ENCODE measurements around the gene RPN1. TPM values are rescaled to one million over a fixed set of nuclear protein-coding genes. Genes with fewer than 3 reads are reported as not detected.
"Not testable (repeated sequence)": the region's sequence is repeated elsewhere in the genome, so short reads cannot be mapped to it uniquely, and the experiment has no call there.

Gene RPN1
- total RNA-seq, 6 experiments from 2014 or later = 94.4 to 244 (median 190) TPM

GRCh38 chr3:128680603-128681368 lies 30.2 kb upstream of the RPN1 start:
- H3K27me3 ChIP-seq = no peaks in the 10 kb centered on the region

GRCh38 chr3:128679338-128679737 lies 28.7 kb upstream of the RPN1 start:
- no peak overlapping the region for H3K4me3 ChIP-seq
- H3K9me3 ChIP-seq = no peaks in the 10 kb centered on the region
- intact Hi-C loops (cut with DNase I) = no loop called here
- H3K27me3 ChIP-seq = no peaks in the 10 kb centered on the region
- no peaks in the 10 kb centered on the region for H3K4me1 ChIP-seq
- 100% methylated on average over 2 of the region's 2 CpGs for WGBS (ENCODE audit: insufficient coverage, low coverage, low lambda C conversion rate, missing lambda C conversion rate)
- TF ChIP-seq CTCF (IDR thresholded peaks at IDR 0.05) = no peak
- no peak for TF ChIP-seq POLR2A (IDR thresholded peaks at IDR 0.05)
- no peak for ATAC-seq
- H3K36me3 ChIP-seq = no peaks in the 10 kb centered on the region
- no peak for DNase-seq
- no peak overlapping the region for H3K27ac ChIP-seq

More at GRCh38 chr3:128680603-128681368, 30.2 kb upstream of the RPN1 start:
- peak overlapping the region; percentile 62 to 71 (median 70) for H3K4me3 ChIP-seq
- H3K27ac ChIP-seq = peak overlapping the region; percentile 85 to 98 (median 93)
- H3K36me3 ChIP-seq = no peaks in the 10 kb centered on the region
- DNase-seq (peak; percentile 99 to 100 (median 100)), ATAC-seq (peak; percentile 98 to 100 (median 99))
- intact Hi-C loops (cut with DNase I) = loop anchor here in 1 of 2 donors (5.0 kb wide), 1 partner anchor 117 kb away; no protein-coding TSS in a partner anchor
- WGBS (ENCODE audit: insufficient coverage, low coverage, low lambda C conversion rate, missing lambda C conversion rate) = 0% methylated on average over 15 of the region's 67 CpGs
- H3K9me3 ChIP-seq = no peaks in the 10 kb centered on the region
- H3K4me1 ChIP-seq = no peaks in the 10 kb centered on the region
- TF ChIP-seq CTCF (IDR thresholded peaks at IDR 0.05) = peak; percentile 96 to 100 (median 96)
- TF ChIP-seq POLR2A (IDR thresholded peaks at IDR 0.05) = peak; percentile 80

GRCh38 chr3:128675802-128676201 lies 25.2 kb upstream of the RPN1 start:
- H3K27ac ChIP-seq; H3K36me3 ChIP-seq; H3K4me3 ChIP-seq; H3K9me3 ChIP-seq; ATAC-seq; H3K4me1 ChIP-seq; DNase-seq; H3K27me3 ChIP-seq; intact Hi-C loops (cut with DNase I): not testable (repeated sequence)
- 68% methylated on average over 4 of the region's 4 CpGs for WGBS (ENCODE audit: insufficient coverage, low coverage, low lambda C conversion rate, missing lambda C conversion rate)

- ATAC-seq (no peak), DNase-seq (no peak)
- no peaks in the 10 kb centered on the region for H3K27me3 ChIP-seq
- no peaks in the 10 kb centered on the region for H3K4me1 ChIP-seq
- no peaks in the 10 kb centered on the region for H3K9me3 ChIP-seq
- WGBS (ENCODE audit: insufficient coverage, low coverage, low lambda C conversion rate, missing lambda C conversion rate) = 65% methylated on average over 9 of the region's 10 CpGs
- no peaks in the 10 kb centered on the region for H3K36me3 ChIP-seq
- H3K27ac ChIP-seq = no peak overlapping the region
- no peak overlapping the region for H3K4me3 ChIP-seq
- TF ChIP-seq POLR2A (IDR thresholded peaks at IDR 0.05) = no peak
- TF ChIP-seq CTCF (IDR thresholded peaks at IDR 0.05) = no peak
- intact Hi-C loops (cut with DNase I) = no loop called here
These were observed 23.7 kb upstream of the RPN1 start for GRCh38 chr3:128674161-128674784.

- H3K4me3 ChIP-seq = no peak overlapping the region
- ATAC-seq (no peak), DNase-seq (no peak)
- no peaks in the 10 kb centered on the region for H3K36me3 ChIP-seq
- 84% methylated on average over 3 of the region's 3 CpGs for WGBS (ENCODE audit: insufficient coverage, low coverage, low lambda C conversion rate, missing lambda C conversion rate)
- intact Hi-C loops (cut with DNase I) = no loop called here
- TF ChIP-seq POLR2A (IDR thresholded peaks at IDR 0.05) = no peak
- H3K9me3 ChIP-seq = no peaks in the 10 kb centered on the region
- H3K27me3 ChIP-seq = no peaks in the 10 kb centered on the region
- H3K4me1 ChIP-seq = no peaks in the 10 kb centered on the region
- no peak overlapping the region for H3K27ac ChIP-seq
These were observed 17.0 kb upstream of the RPN1 start for GRCh38 chr3:128667641-128668040.
